ENCODE data around the gene ANK2. TPM values are rescaled to one million over a fixed set of nuclear protein-coding genes. Genes with fewer than 3 reads are reported as not detected.

Gene ANK2
- total RNA-seq, 1 donor from 2014 or later = 9.4 TPM

DNA sequence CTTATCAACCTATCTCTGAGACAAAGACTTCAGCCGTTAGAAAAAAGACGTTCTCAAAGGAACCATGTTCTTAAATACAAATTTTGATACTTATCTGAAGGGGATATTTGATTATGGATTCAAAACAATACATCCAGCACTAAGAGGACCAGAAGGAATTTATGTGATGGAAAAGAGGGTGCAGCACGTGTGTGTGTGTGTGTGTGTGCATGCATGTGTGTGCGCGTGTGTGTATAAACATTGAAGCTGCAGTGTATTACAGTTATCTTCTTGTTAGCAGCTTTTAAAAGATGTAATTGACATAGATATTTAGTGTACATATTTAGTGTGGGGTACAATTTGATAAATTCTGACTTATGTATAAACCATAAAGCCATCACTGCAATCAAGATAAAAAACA, 44.9 kb downstream of the ANK2 start:
- Histone ChIP-seq H3K27me3 (no peaks in the 10 kb centered on the region), H3K4me3 (no peak overlapping the region), H3K36me3 (no peaks in the 10 kb centered on the region), H3K27ac (no peak overlapping the region), H3K4me1 (no peaks in the 10 kb centered on the region), H3K9me3 (no peaks in the 10 kb centered on the region)
- no peak for DNase-seq (ENCODE audit: low spot score in 2 of 2)
- intact Hi-C loops (cut with DNase I) = no loop called here
- no peak for TF ChIP-seq CTCF (IDR thresholded peaks at IDR 0.05)

DNA sequence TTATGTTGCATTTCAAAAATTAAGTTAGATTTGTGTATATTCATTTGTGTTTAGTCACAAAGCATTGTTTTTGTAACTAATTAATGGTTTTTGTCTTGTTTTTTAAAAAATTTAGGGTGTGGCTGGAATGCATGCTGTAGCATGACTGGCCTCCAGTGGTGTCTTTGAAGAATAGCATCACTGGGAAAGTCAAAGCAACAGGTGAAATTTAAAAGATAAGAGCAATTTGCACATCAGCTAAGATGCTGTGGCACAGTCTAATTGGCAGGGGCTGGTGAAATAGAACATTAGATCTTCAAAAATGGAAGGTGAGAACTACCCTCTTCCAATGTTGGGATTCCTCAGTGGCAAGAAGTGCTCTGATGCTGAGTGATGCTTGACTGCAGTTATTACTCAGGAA, 45.3 kb downstream of the ANK2 start:
- Histone ChIP-seq H3K27ac (no peak overlapping the region), H3K27me3 (no peaks in the 10 kb centered on the region), H3K9me3 (no peaks in the 10 kb centered on the region), H3K4me1 (no peaks in the 10 kb centered on the region), H3K36me3 (no peaks in the 10 kb centered on the region), H3K4me3 (no peak overlapping the region)
- TF ChIP-seq CTCF (IDR thresholded peaks at IDR 0.05) = peak in 1 of 3 experiments; percentile 29
- DNase-seq (ENCODE audit: low spot score in 2 of 2) = no peak
- intact Hi-C loops (cut with DNase I) = no loop called here

GRCh38 chr4:113101669-113102068, 52.2 kb downstream of the ANK2 start:
- intact Hi-C loops (cut with DNase I) = no loop called here
- Histone ChIP-seq H3K9me3 (no peaks in the 10 kb centered on the region), H3K36me3 (no peaks in the 10 kb centered on the region), H3K27me3 (no peaks in the 10 kb centered on the region), H3K4me1 (no peaks in the 10 kb centered on the region), H3K4me3 (no peak overlapping the region), H3K27ac (no peak overlapping the region)
- TF ChIP-seq CTCF (IDR thresholded peaks at IDR 0.05) = no peak
- no peak for DNase-seq (ENCODE audit: low spot score in 2 of 2)

GRCh38 chr4:113103556-113103955, 54.1 kb downstream of the ANK2 start:
- DNase-seq (ENCODE audit: low spot score in 2 of 2) = no peak
- intact Hi-C loops (cut with DNase I) = no loop called here
- H3K4me1 ChIP-seq = no peaks in the 10 kb centered on the region
- no peak overlapping the region for H3K27ac ChIP-seq
- no peaks in the 10 kb centered on the region for H3K27me3 ChIP-seq
- H3K9me3 ChIP-seq = no peaks in the 10 kb centered on the region
- H3K36me3 ChIP-seq = no peaks in the 10 kb centered on the region
- TF ChIP-seq CTCF (IDR thresholded peaks at IDR 0.05) = no peak
- H3K4me3 ChIP-seq = no peak overlapping the region

- no peak overlapping the region for H3K4me3 ChIP-seq
- no peak overlapping the region for H3K27ac ChIP-seq
- no peaks in the 10 kb centered on the region for H3K9me3 ChIP-seq
- no peaks in the 10 kb centered on the region for H3K27me3 ChIP-seq
- TF ChIP-seq CTCF (IDR thresholded peaks at IDR 0.05) = peak; percentile 15 to 31 (median 22)
- no peak for DNase-seq (ENCODE audit: low spot score in 2 of 2)
- H3K4me1 ChIP-seq = no peaks in the 10 kb centered on the region
- intact Hi-C loops (cut with DNase I) = no loop called here
- H3K36me3 ChIP-seq = no peaks in the 10 kb centered on the region
Measured at GRCh38 chr4:113106108-113106507, 56.7 kb downstream of the ANK2 start.

- intact Hi-C loops (cut with DNase I) = no loop called here
- no peak for TF ChIP-seq CTCF (IDR thresholded peaks at IDR 0.05)
Measured at GRCh38 chr4:113109106-113109718, 59.8 kb downstream of the ANK2 start.

More at GRCh38 chr4:113109106-113109718, 59.8 kb downstream of the ANK2 start:
- no peaks in the 10 kb centered on the region for H3K4me1 ChIP-seq
- H3K27me3 ChIP-seq = no peaks in the 10 kb centered on the region
- no peak overlapping the region for H3K27ac ChIP-seq
- H3K4me3 ChIP-seq = no peak overlapping the region
- DNase-seq (ENCODE audit: low spot score in 2 of 2) = no peak
- no peaks in the 10 kb centered on the region for H3K36me3 ChIP-seq
- H3K9me3 ChIP-seq = no peaks in the 10 kb centered on the region
